GM20431 (cell line): Measurements from ENCODE around the gene ADAMTS12.

Source experiments
- in situ Hi-C: fragments of 300-500 bp; cut with MseI, MboI; formaldehyde crosslinking; loops from one replicate; pipeline ENCODE4 v1.15.0; 2020; ENCODE audit warnings: low sequenced_read_pairs; ENCODE audit not compliant: unreplicated experiment

The ADAMTS12 gene

DNA sequence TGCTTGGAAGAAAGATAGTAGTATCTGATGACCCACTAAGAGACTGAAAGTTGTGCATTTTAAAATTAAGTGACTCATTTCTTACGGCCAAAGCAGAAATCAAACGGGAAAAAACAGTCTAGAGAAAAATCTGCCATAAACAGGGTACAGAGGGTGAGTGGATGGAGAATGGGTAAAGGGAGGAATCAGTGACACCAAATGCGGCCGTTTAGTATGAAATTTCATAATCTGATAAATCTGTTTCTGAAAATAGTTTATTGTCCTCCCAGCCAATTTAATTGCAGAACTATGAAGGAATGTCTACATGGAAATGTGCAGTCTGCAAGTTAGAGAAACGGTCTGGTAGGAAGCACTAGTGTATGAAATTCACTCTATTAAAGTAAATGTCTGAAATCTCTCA, 39.5 kb downstream of the ADAMTS12 start:
- in situ Hi-C loops: no loop called here

- in situ Hi-C loops: no loop called here
These were observed 41.6 kb downstream of the ADAMTS12 start for GRCh38 chr5:33850100-33850594.

DNA sequence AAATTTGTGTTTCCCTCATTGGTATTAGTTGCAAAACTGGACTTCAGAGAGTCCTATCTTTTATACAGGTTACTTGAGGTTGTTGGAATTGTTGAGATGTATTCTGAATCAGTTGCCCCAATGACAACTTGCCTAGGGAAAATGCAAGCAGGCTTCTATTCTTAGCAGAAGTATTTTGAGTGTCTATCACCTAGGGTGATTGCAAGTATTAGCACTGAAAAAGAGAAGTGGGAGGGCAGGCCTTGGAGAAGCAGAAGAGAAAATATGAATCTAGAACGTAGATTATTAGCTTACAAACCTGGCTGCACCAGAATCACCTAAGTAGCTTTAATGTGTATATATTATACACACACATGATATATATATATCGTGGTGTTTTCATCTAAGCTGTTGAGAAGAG, 43.2 kb downstream of the ADAMTS12 start:
- in situ Hi-C loops: no loop called here

- in situ Hi-C loops: no loop called here
These were observed 44.9 kb downstream of the ADAMTS12 start for GRCh38 chr5:33846851-33847250.

- in situ Hi-C loops: no loop called here
These were observed 48.2 kb downstream of the ADAMTS12 start for GRCh38 chr5:33843579-33843978.

GRCh38 chr5:33842456-33842855, 49.3 kb downstream of the ADAMTS12 start:
- in situ Hi-C loops: no loop called here

DNA sequence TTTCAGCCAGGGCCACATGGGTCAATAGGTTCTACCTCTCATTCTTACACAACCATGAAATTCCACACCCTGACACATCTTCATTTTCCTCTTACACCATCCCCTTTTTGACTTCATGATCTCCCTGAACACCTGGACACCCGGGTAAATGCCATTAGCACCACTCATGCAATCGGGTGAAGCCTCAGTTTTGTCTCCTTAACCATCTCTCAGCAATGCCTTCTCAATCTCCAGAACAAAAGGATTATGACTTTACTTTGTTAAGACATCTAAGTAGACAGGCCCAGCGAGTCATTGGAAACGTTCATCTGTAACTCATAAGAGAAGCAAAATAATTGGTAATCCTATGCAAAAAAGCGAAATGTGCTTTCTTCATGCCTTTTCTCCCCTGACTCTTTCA, 49.9 kb downstream of the ADAMTS12 start:
- in situ Hi-C loops: no loop called here

DNA sequence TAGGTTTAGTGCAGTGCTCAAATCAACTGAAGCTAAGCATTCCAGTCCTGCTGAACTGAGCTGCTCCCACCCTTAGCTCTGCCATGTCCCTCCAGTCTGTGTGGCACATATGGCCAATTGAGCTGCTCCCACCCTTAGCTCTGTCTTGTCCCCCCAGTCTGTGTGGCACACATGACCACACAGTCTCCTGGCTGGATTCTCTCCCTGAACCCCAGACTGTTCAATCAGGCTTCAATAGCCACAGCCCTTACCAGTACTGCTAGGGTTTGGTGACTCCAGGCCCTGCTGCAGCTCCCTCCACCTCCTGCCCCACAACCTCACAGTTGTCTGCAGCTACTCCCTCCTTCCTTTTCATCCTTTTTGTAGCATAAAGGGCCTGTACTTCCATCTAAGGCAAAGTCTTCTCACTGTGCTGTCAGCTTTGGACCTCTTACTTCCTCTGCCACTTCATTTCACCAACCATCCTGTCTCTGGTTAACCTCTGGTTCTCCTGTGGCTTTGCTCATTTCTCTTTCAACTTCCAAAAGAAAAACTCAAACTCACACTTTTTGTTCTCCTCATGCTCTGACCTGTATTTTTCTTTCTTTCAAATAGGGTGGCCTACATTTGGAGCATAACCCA, 50.8 kb downstream of the ADAMTS12 start:
- in situ Hi-C loops: no loop called here

DNA sequence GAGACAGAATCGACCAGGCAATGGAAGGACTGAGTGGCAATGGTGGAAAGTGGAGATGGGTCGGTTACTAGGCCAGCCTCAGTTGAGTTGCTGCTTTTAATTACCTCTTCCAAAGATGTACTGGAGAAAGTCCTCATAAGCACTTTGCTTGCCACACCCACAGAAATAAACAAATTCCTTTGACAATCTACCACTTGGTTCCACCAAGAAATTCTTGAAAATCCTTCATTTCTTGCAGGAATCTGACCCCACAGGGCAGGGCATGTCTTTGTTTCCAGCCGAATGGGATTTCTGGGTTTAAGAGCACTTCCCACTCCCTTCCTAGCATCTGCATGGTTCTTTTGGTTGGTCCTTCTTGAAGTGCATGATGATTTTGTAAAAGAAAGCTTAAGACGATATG, 54.5 kb downstream of the ADAMTS12 start:
- in situ Hi-C loops: no loop called here

DNA sequence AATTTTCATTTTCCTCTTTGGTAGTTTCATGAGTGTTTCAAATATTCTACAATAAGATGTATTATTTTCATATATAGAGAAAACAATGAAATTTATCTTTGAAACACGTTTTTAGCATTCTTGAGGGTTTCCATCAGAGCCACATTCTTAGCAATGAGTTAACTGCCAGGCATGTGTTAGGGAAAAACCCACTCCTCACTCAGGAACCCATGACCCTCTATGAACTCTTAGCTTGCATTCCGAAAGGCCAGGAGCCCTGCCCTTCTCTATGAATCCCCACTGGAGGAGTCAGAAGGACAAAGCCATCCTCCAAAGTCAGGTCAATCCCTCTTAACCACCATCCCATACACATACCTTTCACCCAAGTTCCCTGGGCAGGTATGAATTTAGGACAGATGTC, 57.5 kb downstream of the ADAMTS12 start:
- in situ Hi-C loops: no loop called here

- in situ Hi-C loops: no loop called here
These were observed 58.6 kb downstream of the ADAMTS12 start for GRCh38 chr5:33833237-33833575.

DNA sequence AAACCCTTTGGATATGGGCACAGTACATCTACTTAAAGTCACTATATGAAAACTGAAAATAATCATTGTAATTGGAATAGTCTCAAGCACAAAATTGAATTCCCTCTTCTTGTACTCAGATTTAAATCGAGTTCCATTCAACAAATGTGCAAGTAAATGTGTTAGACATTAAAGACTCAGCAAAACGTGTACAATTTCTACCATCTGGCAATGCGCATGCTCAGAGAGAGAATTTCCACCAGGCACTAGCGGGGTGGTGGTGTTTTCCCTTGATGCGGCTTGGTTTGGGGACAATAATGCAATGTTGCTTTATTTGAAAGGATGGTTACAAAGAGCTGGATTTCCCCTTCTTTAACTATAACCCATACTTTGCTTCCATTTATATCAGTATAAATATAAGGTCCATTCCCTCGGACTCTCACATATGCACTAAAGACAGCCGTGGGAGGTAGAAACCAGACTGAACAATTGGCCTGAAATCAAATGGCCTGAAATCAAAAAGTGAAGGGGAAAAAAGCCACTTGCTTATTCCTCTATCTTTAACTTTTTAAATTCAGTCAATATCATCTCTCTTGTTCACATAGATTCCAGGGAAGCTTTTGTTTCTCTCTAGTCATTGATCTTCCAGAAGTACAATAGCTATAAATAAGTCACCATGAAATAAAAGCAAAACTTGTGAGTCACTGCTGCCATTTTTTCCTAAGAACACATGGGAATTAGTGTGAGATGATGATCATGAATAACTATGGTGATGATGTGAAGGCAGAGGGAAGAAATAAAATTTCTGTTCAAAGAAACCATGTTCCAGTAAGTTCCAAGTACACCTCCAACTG, 59.2 kb downstream of the ADAMTS12 start:
- in situ Hi-C loops: no loop called here

DNA sequence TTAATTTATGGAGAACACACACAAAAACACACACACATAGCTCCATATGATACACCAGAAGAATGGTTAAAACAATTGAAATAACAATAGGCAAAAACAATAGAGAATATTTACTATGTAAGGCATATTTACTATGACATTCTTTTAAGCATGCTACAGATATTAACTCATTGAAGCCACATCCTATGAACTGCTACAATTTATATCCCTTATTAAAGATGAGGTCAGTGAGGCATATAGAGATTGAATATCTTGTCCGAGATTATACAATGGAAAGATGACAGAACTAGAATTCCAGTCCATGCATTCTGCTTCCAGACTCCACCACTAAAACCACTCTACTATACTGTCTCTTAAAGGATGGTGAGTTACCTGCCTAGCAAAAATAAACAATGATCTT, 60.7 kb downstream of the ADAMTS12 start:
- in situ Hi-C loops: no loop called here

- in situ Hi-C loops: no loop called here
These were observed 62.4 kb downstream of the ADAMTS12 start for GRCh38 chr5:33829430-33829829.

- in situ Hi-C loops: no loop called here
These were observed 63.0 kb downstream of the ADAMTS12 start for GRCh38 chr5:33828626-33829308.

GRCh38 chr5:33827885-33828284, 63.9 kb downstream of the ADAMTS12 start:
- in situ Hi-C loops: no loop called here

DNA sequence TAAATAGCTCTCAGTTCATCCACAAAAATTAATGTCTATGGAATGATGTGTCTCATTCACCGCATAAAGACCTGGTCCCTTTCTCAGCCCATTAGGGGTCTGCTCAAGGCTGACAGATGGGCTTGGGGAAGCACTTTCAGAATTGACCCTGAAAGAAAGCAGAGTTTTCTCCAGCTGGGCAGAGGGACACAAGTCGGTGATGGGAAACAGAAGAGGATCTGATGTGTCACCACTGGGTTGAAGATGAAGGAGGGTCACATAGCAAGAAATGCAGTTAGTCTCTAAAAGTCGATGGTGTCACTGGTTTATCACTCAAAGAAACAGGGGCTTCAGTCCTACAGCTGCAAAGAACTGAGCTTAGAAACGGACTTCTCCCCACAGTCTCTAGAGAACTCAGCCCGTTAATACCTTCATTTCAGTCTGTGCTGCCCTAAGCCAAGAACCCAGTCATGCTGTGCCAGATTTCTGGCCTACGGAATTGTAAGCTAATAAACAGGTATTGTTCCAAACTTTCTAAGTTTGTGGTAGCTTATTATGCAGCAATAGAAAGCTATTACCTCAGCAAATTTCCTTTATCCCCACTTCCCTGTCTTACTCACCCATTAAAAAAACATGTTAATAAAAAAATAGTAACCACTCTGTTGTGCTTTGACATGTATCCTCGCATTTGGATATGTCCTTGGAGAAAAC, 64.6 kb downstream of the ADAMTS12 start:
- in situ Hi-C loops: no loop called here

DNA sequence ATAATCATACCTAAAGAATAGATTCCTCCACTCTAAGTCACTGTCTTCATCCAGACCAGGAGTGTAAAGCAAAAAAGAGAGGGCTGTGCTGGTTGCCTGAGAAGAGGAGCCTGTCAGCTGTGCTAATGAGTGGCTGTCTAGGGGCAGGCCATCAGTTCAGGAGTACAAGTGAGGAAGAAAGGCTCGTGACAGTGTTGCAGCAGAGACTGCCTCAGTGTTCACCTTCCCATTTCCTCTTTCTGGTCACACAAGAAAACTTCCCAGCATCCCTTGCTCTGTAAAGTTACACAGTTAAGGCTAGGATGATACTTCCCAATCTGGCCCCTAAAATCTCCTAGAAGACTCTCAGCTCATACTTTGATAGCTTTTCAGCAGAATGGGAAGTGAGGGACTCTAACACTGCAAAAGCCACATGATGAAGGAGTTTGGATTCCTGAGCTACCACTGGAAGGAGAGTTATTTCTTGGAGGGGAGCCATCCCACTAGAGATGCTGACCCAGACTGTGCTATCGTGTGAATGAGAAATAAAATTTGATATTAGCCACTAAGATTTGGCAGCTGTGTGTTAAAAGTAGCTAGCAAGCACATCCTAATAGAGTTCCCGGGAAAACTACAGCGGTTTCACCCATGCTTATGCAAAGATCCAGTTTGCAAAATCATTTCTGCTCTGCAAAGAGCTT, 67.1 kb downstream of the ADAMTS12 start:
- in situ Hi-C loops: no loop called here

GRCh38 chr5:33817301-33817700, 74.5 kb downstream of the ADAMTS12 start:
- in situ Hi-C loops: no loop called here

GRCh38 chr5:33816791-33817190, 75.0 kb downstream of the ADAMTS12 start:
- in situ Hi-C loops: no loop called here
